Mesothelial cell of epicardium (in vitro differentiated cells): Measurements from ENCODE around the gene LUZP2. TPM values are rescaled to one million over a fixed set of nuclear protein-coding genes. Genes with fewer than 3 reads are reported as not detected.

Experiments
- DNase-seq, 2 experiments: peaks; one replicate each; pipeline ENCODE4 v3.0.0; 2021; ENCODE audit warnings: low spot score in 2 of 2; ENCODE audit not compliant: unreplicated experiment in 2 of 2
- H3K27ac Mint-ChIP-seq: 2 replicates; pipeline ENCODE4 v1.8.0; 2021; ENCODE audit warnings: mixed read lengths
- H3K27me3 Mint-ChIP-seq: 2 replicates; pipeline ENCODE4 v1.8.0; 2021; ENCODE audit warnings: low read depth, mixed read lengths
- H3K36me3 Mint-ChIP-seq: 2 replicates; pipeline ENCODE4 v1.8.0; 2021; ENCODE audit warnings: mixed read lengths
- H3K4me1 Mint-ChIP-seq: 2 replicates; pipeline ENCODE4 v1.8.0; 2021; ENCODE audit warnings: mixed read lengths
- H3K4me3 Mint-ChIP-seq: 2 replicates; pipeline ENCODE4 v1.8.0; 2021; ENCODE audit warnings: mild to moderate bottlenecking, moderate library complexity, mixed read lengths
- H3K9me3 Mint-ChIP-seq: 2 replicates; pipeline ENCODE4 v1.8.0; 2021; ENCODE audit warnings: mixed read lengths
- total RNA-seq: library from RNA; stranded (reverse); gene quantifications from 3 replicates; pipeline ENCODE4 v1.2.1, GENCODE V29; 2021
- TF ChIP-seq, protein P1 (sequence below): fragments of 200-600 bp; sonication (generic); IDR thresholded peaks from one replicate; pipeline ENCODE4 v1.5.0; 2021; ENCODE audit warnings: antibody characterized with exemption; ENCODE audit not compliant: unreplicated experiment

The LUZP2 gene
- 4.1 to 4.5 TPM (median 4.3 TPM) in 3 replicates for total RNA-seq

DNA sequence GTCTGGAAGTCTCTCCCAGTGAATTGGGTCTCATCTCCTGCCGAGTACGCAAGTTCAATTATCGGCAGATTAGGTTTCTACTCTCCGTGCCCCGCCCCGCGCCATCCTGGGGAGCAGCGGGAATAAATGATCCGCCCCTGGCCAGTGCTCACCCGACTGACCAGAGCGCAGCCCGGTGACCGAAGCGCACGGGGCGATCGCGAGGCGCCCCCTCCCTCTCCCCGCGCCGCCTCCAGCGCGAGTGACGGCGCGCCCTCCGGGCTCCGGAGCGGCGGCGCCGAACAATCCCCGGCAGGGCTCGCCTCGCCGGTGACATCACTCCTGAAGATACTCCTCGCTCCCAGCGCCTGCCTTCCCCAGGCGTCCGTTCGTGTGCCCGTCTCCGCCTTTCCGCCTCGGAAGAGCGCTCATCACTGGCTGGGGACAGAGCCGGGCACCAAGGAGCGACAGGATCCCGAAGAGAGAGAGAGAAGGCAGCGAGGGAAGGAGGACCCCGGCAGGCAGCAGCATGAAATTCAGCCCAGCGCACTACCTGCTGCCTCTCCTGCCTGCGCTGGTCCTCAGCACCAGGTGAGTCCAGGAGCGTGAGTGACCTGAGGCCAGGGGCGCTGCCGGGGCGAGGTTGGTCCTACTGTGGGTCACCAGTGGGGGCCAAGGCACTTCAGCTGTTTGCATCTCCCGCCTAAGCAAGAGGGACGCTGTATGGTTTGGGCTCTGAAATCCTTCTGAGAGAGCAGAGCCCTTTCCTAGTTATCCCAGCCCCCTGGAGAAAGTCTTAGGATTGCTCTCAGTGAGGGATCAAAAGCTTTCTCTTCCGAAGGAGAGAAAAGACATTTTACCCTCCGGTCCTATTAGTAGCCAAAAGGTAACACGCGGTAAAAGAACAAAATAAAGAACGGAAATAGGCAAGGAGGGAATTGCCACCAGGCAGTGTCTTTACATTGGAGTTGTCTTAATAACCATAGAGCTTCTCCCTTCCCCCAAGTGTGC is at the start of gene LUZP2:
LUZP2 (plus strand) TSS at position 318 of the 990 bp plus-strand sequence.
- TF ChIP-seq, protein P1, sequence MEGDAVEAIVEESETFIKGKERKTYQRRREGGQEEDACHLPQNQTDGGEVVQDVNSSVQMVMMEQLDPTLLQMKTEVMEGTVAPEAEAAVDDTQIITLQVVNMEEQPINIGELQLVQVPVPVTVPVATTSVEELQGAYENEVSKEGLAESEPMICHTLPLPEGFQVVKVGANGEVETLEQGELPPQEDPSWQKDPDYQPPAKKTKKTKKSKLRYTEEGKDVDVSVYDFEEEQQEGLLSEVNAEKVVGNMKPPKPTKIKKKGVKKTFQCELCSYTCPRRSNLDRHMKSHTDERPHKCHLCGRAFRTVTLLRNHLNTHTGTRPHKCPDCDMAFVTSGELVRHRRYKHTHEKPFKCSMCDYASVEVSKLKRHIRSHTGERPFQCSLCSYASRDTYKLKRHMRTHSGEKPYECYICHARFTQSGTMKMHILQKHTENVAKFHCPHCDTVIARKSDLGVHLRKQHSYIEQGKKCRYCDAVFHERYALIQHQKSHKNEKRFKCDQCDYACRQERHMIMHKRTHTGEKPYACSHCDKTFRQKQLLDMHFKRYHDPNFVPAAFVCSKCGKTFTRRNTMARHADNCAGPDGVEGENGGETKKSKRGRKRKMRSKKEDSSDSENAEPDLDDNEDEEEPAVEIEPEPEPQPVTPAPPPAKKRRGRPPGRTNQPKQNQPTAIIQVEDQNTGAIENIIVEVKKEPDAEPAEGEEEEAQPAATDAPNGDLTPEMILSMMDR: no peak
- H3K4me1 Mint-ChIP-seq: peaks cover 15% of the 10 kb centered on the region
- H3K4me3 Mint-ChIP-seq: peak within 1 kb of the TSS; percentile 92
- H3K9me3 Mint-ChIP-seq: peaks cover 4% of the 10 kb centered on the region
- DNase-seq: peak; percentile 40 to 68
- no peaks in the 10 kb centered on the region for H3K36me3 Mint-ChIP-seq
- peak within 1 kb of the TSS; percentile 74 for H3K27ac Mint-ChIP-seq
- H3K27me3 Mint-ChIP-seq: peaks cover 75% of the 10 kb centered on the region

DNA sequence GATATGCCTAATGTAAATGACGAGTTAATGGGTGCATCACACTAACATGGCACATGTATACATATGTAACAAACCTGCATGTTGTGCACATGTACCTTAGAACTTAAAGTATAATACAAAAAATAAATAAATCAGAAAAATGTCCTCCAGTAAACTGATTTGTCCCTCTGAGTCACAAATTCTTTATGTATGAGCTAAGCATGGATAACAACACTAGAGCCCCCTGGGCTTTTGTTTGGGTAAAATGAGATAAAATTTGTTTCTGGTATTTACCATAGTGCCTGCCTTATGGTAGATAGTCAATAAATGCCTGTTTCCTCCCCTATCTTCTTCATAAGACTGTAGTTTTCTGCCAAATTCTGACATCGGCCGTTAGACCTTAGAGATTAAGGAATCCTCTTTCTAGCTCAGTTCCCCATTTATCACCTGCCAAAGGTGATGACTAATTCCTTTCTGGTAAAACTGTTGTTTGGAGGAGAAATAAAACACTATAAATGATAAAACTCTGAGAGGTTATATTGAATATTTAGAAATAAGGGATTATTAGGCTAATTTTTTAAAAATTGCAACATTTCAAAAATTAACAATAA is 43.6 kb upstream of the LUZP2 start:
- Mint-ChIP-seq H3K9me3 (peaks cover 12% of the 10 kb centered on the region), H3K4me3 (no peak overlapping the region), H3K27me3 (no peaks in the 10 kb centered on the region), H3K36me3 (no peaks in the 10 kb centered on the region), H3K4me1 (peaks cover 12% of the 10 kb centered on the region), H3K27ac (no peak overlapping the region)
- DNase-seq: no peak
- TF ChIP-seq, protein P1: no peak

DNA sequence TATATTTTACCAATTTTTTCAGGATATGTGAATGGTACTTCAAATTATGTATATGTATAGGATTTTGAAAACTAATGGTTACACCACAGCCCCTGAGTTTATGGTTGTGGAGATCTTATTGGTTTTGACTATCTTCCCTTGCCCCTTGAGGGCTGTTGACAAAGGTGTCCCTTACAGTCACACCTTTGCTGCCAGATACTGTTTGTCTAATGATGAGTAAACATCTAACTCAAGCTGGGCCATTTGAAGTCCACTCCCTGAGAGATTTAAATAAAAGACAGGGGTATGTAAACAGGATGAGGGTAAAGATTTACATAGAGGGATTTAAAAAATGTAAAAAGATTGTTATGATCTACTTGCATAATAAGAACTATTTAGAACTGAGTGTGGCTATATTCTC is 38.9 kb upstream of the LUZP2 start:
- DNase-seq: no peak
- Mint-ChIP-seq H3K9me3 (peaks cover 4% of the 10 kb centered on the region), H3K4me3 (no peak overlapping the region), H3K27ac (no peak overlapping the region), H3K36me3 (no peaks in the 10 kb centered on the region), H3K4me1 (no peaks in the 10 kb centered on the region), H3K27me3 (no peaks in the 10 kb centered on the region)
- TF ChIP-seq, protein P1: no peak

DNA sequence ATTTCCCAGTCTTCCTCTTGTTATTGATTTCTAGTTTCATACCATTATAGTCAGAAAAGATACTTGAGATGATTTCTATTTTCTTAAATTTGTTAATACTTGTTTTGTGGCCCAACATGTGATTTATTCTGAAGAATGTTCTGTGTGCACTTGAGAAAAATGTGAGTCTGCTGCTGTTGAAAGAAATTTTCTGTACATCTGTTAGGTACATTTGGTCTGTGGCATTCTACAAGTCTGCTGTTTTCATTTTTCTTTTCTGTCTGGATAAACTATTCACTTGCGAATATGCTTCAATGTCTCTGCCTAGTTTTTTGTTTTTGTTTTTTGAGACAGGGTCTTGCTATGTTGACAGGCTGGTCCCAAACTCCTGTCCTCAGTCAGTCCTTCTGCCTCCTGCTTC is 26.4 kb upstream of the LUZP2 start:
- Mint-ChIP-seq H3K36me3 (no peaks in the 10 kb centered on the region), H3K4me1 (no peaks in the 10 kb centered on the region), H3K27me3 (no peaks in the 10 kb centered on the region), H3K9me3 (peaks cover 19% of the 10 kb centered on the region), H3K4me3 (no peak overlapping the region), H3K27ac (no peak overlapping the region)
- no peak for DNase-seq
- TF ChIP-seq, protein P1: no peak

DNA sequence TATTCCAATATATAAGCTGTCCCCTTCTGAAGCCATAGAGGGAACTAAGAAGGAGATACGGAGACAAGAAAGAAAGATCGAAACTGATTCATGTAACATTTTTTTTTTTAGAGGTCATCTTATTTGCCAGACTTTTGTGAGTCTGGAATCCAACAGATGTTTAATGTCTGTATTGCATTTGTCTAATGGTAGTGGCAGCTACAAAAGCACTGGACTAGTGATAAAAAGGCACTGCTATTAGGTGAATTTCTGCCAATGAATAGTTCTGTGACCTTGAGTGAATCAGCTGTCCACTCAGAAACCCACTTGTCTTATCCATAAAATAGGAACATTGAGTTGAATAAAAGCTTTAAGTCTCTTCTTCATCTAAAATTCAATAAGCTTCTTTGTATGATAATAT is 25.8 kb upstream of the LUZP2 start:
- Mint-ChIP-seq H3K36me3 (peaks cover 4% of the 10 kb centered on the region), H3K9me3 (peaks cover 25% of the 10 kb centered on the region), H3K27me3 (no peaks in the 10 kb centered on the region), H3K4me3 (no peak overlapping the region), H3K27ac (no peak overlapping the region), H3K4me1 (no peaks in the 10 kb centered on the region)
- TF ChIP-seq, protein P1: no peak
- no peak for DNase-seq
